Pancreas (tissue), 10 donors: ENCODE measurements around the gene ATG4B. TPM values are rescaled to one million over a fixed set of nuclear protein-coding genes. Genes with fewer than 3 reads are reported as not detected.

Experiments used
- ATAC-seq, 4 donors: fragments of 200-7000 bp; cut with Tn5 transposase; one replicate each; pipeline versions ENCODE4 v1.8.0 to v1.9.1; 2020; ENCODE audit warnings: mild to moderate bottlenecking in 4 of 4, moderate library complexity in 4 of 4
- DNase-seq, 6 donors: peaks; one replicate each; pipeline ENCODE4 v3.0.0-alpha.2; 2020
- FAIRE-seq: peaks from 2 replicates; lab custom pipeline; 2012; peaks lifted over from hg19 to GRCh38; lab: Jason Lieb, UNC
- H3K27ac ChIP-seq, 4 donors: fragments of 200-600 bp; sonication (generic); 1 replicate in 3 of 4; 2 replicates in 1 of 4; pipeline versions ENCODE4 v1.5.0 to v1.8.0; 2020
- H3K27me3 ChIP-seq, 4 donors: fragments of 200-600 bp; one replicate each; pipeline ENCODE4 v1.8.0; 2021
- H3K36me3 ChIP-seq, 3 donors: fragments of 200-600 bp; sonication (generic) in 1 of 3; one replicate each; pipeline versions ENCODE4 v1.5.0 to v1.8.0; 2020 to 2021
- H3K4me1 ChIP-seq, 3 donors: fragments of 200-600 bp; one replicate each; pipeline ENCODE4 v1.8.0; 2021
- H3K4me3 ChIP-seq, 4 donors: fragments of 200-600 bp; sonication (generic) in 2 of 4; one replicate each; pipeline versions ENCODE4 v1.5.0 to v1.8.0; 2020 to 2021
- H3K9me3 ChIP-seq, 4 donors: fragments of 200-600 bp; one replicate each; pipeline ENCODE4 v1.8.0; 2021
- CTCF ChIP-seq, 4 donors: fragments of 200-600 bp; sonication (generic) in 3 of 4; IDR thresholded peaks; one replicate each; pipeline versions ENCODE4 v1.5.0 to v1.8.0; 2021; ENCODE audit warnings: antibody characterized with exemption in 4 of 4
- WGBS, 2 donors: extraction: QIAGEN DNeasy Blood & Tissue Kit; methylation state at CpG; one replicate each; pipeline ENCODE4 v1.1.7; 2013; 5-methylcytosine and 5-hydroxymethylcytosine counted together
- intact Hi-C, 3 donors: fragments of 100-400 bp; cut with DNase I; formaldehyde crosslinking; loops; one replicate each; pipeline versions ENCODE4 v1.11.1 to v1.14.2; 2022
- polyA plus RNA-seq, 2 donors: library from polyadenylated mRNA; stranded (reverse); fragments of 200-250 nt; gene quantifications; one replicate each; pipeline ENCODE4 v1.2.3, GENCODE V29; 2013
- total RNA-seq, 6 donors: library from RNA; stranded (reverse); fragmentation: NEBNext Ultra II Directional in 4 of 6; extraction: Animal tissue kit (Norgen Biotek cat#: 25700) in 4 of 6; gene quantifications; one replicate each; pipeline versions ENCODE4 v1.2.1 to v1.2.4, GENCODE V29; 2021 to 2023
- donor health status: healthy with polysubstance abuse.
- donor health status: DM: no; HTN: no; CAD: no; lungs with moderate emphysema.
- donor health status: DM: no; HTN: no; CAD: no.
- donor health status: control.
- donor health status: control.
- donor health status: Bipolar disorder and iron deficiency.
- donor health status: DM: yes; HTN: yes; CAD: no.
- donor health status: DM: no; HTN: no; CAD: no.
- donor health status: DM: no; HTN: no; CAD: no.
- donor health status: DM: yes; HTN: yes; CAD: no.

Gene ATG4B
- total and polyA plus RNA-seq, 8 donors: 22.8 to 107 (median 31.2) TPM

GRCh38 chr2:241617431-241618154, 19.9 kb upstream of the ATG4B start:
- H3K27me3 ChIP-seq: no peaks in the 10 kb centered on the region
- intact Hi-C loops: no loop called here
- FAIRE-seq (no peak), DNase-seq (peak in 1 of 6 donors; percentile 46), ATAC-seq (peak; percentile 77 to 91 (median 86))
- 56 to 62% methylated on average over 15 of the region's 15 CpGs for WGBS, 2 donors
- no peaks in the 10 kb centered on the region for H3K36me3 ChIP-seq
- H3K4me3 ChIP-seq: peak overlapping the region in 2 of 4 donors; percentile 17 to 26
- H3K9me3 ChIP-seq: no peaks in the 10 kb centered on the region
- TF ChIP-seq CTCF (IDR thresholded peaks at IDR 0.05): no peak
- H3K4me1 ChIP-seq: no peaks in the 10 kb centered on the region
- H3K27ac ChIP-seq: peak overlapping the region in 1 of 4 donors; percentile 15

- Histone ChIP-seq H3K27me3 (no peaks in the 10 kb centered on the region), H3K4me1 (no peaks in the 10 kb centered on the region), H3K9me3 (no peaks in the 10 kb centered on the region), H3K4me3 (no peak overlapping the region), H3K27ac (no peak overlapping the region), H3K36me3 (no peaks in the 10 kb centered on the region)
- intact Hi-C loops: no loop called here
- ATAC-seq: no peak
- 80 to 91% methylated on average over 5 of the region's 5 CpGs for WGBS, 2 donors
- DNase-seq: no peak
- no peak for FAIRE-seq
- no peak for TF ChIP-seq CTCF (IDR thresholded peaks at IDR 0.05)
Measured at GRCh38 chr2:241618296-241618805, 19.1 kb upstream of the ATG4B start.

GRCh38 chr2:241618829-241619228, 18.7 kb upstream of the ATG4B start:
- Histone ChIP-seq H3K9me3 (no peaks in the 10 kb centered on the region), H3K4me3 (no peak overlapping the region), H3K27ac (no peak overlapping the region), H3K4me1 (no peaks in the 10 kb centered on the region), H3K36me3 (no peaks in the 10 kb centered on the region), H3K27me3 (no peaks in the 10 kb centered on the region)
- TF ChIP-seq CTCF (IDR thresholded peaks at IDR 0.05): no peak
- no peak for ATAC-seq
- no peak for DNase-seq
- intact Hi-C loops: no loop called here
- no peak for FAIRE-seq
- WGBS, 2 donors: 81 to 84% methylated on average over 11 of the region's 11 CpGs

GRCh38 chr2:241619597-241620418, 17.7 kb upstream of the ATG4B start:
- H3K4me3 ChIP-seq: no peak overlapping the region
- ATAC-seq: no peak
- no peak for FAIRE-seq
- no peaks in the 10 kb centered on the region for H3K4me1 ChIP-seq
- no peaks in the 10 kb centered on the region for H3K9me3 ChIP-seq
- WGBS, 2 donors: 91 to 95% methylated on average over 20 of the region's 20 CpGs
- intact Hi-C loops: no loop called here
- no peaks in the 10 kb centered on the region for H3K36me3 ChIP-seq
- H3K27me3 ChIP-seq: no peaks in the 10 kb centered on the region
- no peak for DNase-seq
- no peak for TF ChIP-seq CTCF (IDR thresholded peaks at IDR 0.05)
- H3K27ac ChIP-seq: no peak overlapping the region
